NCI-H524 treated with DMSO at 0.1 percent for 48 hours (cell line): ENCODE measurements around the gene AANAT.
A peak's percentile ranks its signal among the peaks of the same experiment; 100 is the strongest.

Experiments
- DNase-seq: peaks from one replicate; lab custom pipeline; 2025; lab: John Stamatoyannopoulos, UW

The AANAT gene

GRCh38 chr17:76442341-76443338 is 24.8 kb upstream of the AANAT start:
- DNase-seq = no peak

DNA sequence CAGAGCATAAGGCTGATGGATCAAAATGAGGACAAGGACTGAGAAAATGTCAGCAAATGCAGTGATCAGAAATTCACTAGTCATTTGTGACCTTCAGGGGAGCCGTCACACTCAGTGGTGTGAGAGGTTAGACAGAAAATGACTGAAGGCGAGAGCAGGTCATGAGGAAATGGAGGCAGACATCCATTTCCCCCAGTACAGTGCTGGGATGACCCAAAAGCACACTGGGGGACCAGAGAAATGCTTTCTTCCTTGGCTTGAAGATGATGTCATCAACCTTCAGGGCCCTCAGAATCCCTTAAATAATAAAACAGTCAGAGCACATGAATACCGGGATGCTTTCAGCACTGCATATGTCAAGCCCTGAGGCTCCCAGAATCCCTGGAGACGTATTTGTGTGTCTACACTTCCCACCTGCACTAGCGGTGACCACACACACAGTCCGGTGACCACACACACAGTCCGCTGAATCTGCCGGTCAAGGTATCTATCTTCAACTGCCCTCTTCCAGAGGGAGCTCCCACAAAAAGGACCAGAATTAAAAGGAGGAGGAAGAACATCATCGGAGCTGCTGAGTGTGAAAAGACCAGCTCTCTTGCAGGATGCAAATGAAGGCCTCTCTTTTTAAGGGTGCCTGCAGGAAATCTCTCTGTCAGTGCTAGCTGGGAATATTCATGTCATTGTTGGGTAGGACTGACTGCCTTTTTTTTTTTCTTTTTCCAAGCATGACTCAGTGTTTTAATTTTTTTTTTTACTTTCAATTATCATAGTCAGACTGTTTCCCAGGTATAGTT is 22.7 kb upstream of the AANAT start:
- DNase-seq = no peak

DNA sequence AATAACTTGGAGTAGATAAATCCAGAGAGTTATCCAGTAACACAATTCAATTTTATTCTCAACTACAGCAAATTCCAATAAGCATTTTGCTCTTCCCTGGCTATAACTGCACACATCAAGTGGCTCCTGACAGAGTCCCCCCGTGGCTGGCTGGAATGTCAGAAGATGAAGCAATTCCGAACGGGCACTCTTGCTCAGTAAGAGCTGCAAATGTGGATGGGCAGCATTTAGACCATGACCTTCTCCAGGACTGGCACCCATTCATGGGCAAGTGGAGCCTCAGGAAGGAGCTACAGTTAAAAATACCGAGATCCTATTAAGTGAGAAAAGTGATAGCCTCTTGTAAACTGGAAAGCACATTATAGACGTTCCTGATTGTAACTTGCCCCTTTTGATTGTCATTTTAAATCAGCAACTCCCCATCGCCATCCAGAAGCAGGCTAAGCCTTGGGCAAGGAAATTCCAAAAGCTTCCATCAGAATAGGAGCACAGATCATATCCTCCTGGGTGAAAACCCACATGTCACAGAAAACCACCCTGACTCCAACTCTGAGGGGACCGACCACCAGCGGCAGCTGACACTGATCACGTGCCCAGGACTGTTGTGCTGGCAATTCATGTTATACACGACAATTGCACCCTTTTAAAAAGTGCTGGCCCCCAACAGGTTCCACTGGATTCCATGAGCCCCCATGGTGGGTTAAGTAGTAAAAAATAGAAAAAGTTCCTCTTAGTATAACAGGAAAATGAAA is 21.5 kb upstream of the AANAT start:
- no peak for DNase-seq

DNA sequence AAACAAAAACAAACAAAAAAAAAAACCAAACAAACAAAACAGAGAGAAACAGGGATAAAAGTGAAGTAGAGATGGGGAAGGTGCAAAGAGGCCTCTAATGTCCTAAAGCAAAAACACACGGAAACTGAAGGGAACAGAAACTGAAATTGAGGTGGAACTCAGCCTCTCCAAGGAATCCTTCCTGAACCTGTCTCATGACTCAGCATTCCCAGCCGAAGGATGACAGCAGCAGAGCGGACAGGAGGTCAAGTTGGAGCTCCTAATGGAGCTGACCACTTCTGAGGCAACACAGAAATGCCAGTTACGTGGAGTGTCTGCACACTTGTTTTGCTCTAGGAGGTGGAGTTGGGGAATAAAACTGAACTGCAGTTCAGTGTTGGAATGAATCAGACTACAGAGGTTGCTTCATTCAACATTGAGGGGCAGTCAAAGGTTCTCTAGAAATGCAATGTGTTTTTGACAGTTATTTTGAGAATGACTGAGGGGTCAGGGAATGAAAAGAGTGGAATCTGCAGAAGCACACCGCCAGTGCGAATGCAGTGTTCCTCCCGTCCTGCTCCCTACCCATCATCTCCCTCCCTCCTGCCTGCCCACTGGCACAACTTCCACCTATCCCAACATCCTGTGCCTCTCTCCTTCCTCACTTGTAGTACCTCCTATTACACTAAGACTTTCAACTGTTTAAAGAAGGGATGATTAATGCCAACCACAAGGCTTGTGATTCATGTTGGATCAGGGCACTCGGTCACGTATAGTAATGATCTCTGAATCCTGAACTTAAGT is 20.8 kb upstream of the AANAT start:
- no peak for DNase-seq

DNA sequence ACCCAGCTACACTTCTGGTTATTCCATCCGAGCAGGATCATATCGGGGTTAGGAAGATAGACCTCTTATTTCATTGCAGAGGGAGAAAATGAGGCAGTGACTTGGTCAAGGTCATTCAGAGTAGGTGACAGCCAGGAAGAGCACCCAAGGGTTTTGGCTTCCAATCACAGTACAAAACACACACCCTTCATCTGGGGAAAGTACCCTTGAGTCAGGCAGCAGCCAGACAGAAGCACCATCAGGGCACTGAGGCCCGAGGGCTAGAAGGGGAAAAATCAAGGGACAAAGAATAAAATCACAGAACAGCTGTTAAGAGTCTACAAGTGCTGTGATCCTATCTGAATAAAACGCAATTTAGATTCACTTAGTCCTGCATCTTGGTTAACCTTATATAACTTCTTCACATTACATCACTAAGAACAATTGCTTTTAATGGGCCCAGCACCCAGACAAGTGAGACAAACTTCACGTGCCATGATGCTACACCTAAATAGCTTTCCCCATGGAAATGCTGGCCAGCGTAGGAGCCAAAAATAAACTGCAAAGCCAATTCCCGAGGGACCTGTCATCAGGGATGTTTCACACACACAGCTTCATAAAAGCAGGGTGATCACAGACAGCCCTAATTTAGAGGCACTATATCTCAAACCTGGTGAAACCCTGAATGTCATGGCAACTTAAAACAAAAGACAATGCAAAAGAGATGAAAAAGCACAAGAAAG is 19.3 kb upstream of the AANAT start:
- DNase-seq = peak; percentile 71

- DNase-seq = no peak
Observed at GRCh38 chr17:76449126-76449525, 18.3 kb upstream of the AANAT start.

DNA sequence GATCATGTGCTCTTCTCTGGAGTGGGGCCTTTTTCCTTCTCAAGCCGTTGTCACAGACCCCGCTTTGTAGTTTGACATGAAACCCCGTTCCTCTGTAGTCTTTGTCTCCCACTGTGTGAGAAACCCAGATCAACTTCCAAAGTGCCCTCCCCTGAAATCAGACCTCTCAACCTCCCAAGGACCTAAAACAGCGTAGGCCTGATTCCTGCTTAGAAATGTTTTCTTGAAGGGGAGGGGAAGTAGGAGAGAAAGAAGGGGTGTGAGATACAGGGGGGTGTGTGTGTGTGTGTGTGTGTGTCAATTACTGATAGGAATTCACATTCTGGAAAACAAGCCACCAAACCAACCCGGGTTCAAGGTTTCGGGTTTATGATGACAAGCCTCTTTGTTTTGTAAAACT is 15.9 kb upstream of the AANAT start:
- no peak for DNase-seq

DNA sequence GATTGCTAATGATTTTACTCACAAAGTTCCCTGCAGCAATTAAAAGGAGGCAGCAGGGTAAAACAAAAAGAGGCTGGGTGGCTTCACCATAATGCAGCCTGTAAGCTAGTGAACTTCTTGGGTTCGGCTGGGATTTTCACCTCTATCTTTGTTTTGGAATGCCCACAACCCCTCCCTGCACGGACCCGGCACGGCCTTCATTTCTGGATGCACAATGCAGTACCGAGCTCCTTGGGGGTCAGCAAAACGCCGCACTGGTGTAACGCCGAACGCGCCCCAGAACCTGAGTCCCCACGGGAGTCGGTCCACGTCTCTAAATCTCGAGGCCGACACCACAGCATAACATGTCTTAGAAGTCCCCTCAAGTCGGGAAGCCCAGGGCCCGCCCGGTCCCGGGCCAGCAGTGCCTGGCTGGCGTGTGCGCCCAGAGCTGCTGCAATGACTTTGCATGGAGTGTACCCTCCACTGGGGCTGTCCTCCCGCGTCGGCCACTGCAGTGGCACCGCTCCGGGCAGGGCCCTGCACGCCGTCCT is 15.2 kb upstream of the AANAT start:
- no peak for DNase-seq

DNA sequence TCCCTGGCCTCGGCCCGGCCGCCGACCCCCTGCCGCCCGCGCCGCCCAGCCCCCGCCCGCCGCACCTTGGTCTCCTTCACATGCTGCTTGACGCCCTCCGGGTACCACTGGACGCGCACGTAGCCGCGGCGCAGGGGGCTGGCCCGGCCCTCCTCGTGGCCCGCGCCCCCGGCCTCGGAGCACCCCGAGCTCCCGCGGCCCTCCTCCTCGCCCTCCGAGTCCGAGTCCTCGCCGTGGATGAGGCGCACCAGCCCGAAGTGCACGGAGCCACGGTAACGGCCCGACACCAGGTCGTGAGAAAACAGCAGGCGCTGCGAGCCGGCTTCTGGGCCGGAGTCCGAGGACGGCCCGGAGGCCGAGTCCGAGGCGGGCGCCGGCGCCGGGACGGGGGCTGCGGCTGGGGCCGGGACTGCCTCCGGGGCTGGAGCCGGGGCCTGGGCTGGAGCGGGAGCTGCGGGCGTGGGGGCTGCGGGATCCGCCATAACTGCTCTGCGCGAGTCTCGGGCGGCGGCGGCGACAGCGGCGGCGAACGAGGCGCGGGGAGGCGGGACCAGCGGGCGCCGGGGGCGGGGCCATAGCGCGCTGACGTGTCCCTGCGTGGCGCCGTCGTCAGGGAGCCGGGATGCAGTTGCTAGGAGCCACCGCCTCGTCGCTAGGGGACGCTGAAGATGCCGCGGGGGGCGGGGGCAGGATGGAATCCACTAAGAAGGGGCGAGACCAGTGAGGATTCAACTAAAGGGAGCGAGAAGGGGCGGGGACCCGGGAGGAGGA is 14.6 kb upstream of the AANAT start, which contains the start of gene UBE2O:
TSS of gene UBE2O (minus strand) at position 493 of the 771 bp plus-strand sequence. CDS start at position 482, 11 bp downstream.
- DNase-seq = peak; percentile 62

GRCh38 chr17:76453431-76453743 is 14.0 kb upstream of the AANAT start:
- no peak for DNase-seq

- peak; percentile 64 for DNase-seq
Observed at GRCh38 chr17:76458580-76459490, 8.6 kb upstream of the AANAT start.

- no peak for DNase-seq
Observed at GRCh38 chr17:76459674-76460073, 7.7 kb upstream of the AANAT start.

GRCh38 chr17:76461765-76462555 is 5.4 kb upstream of the AANAT start:
- no peak for DNase-seq

DNA sequence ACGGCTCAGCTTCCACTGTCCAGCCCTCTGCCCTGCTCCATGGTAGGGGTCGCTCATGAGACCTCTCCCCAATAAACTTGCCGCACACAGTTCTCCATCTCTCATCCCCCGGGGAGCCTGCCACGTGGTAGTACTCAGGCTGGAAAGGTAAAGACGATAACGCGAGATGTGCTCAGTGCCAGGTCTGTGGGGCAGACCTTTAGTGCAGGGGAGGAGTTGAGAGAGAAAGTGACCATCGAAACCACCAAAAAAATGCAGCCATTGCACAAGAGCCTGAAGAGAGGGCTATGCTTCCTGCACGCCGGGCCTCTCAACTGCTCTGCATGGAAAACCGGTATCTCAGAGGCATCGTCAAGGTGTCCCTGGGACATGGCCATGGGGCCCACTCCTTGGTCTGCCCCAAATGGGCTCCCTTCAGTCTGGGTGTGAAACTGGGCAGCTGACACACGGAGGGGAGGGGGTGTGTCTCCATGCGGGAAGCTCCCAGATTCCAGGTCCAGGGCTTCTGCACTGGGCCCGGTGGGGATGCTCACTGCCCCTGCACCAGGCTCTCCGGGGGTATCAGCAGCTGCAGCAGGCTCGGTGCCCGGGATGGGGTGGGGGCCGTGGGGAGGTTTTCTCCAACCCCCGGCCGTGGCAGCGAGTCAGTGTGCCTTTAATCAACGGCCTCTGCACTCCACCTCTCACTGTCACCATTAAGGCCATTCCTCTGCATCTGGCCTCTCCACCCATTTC is 4.7 kb upstream of the AANAT start:
- no peak for DNase-seq

GRCh38 chr17:76466775-76467130 is 650 bp upstream of the AANAT start:
- no peak for DNase-seq

DNA sequence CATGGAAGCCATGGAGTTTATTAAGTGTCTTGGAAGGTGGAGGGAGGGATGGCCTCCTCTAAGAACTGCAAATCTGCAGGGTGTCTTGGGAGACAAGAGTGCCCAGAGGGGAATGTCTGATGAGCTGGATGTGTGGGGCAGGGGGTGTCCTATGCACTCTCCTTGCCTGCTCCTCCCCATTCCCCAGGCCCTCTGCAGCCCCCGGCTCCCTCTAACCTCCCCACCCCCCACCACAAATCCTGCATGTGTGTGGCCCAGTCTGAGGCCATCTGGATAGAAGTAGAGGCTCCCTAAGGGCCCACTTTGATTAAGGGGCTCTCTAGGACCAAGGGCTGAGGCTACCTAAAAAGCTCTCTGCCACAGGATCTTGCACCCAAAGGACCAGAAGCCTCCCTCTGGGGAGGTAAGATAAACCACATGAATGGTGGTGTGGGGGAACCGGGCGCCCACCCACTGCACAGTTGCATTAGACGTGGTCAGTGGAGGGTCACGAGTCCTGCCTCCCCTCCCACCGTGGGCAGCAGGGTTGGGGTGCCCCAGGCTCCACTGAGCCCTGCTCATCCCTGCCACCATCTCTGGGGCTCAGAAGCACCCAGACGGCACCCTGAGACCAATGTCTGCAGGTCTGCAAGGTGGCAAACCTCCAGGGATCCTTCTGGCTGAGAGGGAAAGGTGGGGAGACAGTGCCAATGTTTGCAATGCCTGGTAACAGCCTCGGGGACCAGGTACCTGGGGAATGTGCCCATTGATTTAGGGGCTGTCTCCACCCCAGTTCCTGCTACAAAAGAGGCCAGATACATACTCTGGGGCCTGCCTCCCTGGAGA is 618 bp downstream of the AANAT start:
- peak; percentile 65 for DNase-seq
